NCI-H2196 (cell line): ENCODE measurements around the gene KRT14.
"Not testable (repeated sequence)": the region's sequence is repeated elsewhere in the genome, so short reads cannot be mapped to it uniquely, and the experiment has no call there.

Experiments used
- DNase-seq: peaks from one replicate; lab custom pipeline; 2025; ENCODE audit not compliant: unreplicated experiment; lab: John Stamatoyannopoulos, UW

The KRT14 gene

GRCh38 chr17:41548844-41549595 is 37.7 kb downstream of the KRT14 start:
- peak; percentile 76 for DNase-seq

GRCh38 chr17:41547921-41548843 is 38.5 kb downstream of the KRT14 start:
- peak; percentile 18 for DNase-seq

GRCh38 chr17:41547378-41547841 is 39.3 kb downstream of the KRT14 start:
- DNase-seq, result no peak

- no peak for DNase-seq
These were observed 39.9 kb downstream of the KRT14 start for GRCh38 chr17:41546819-41547218.

DNA sequence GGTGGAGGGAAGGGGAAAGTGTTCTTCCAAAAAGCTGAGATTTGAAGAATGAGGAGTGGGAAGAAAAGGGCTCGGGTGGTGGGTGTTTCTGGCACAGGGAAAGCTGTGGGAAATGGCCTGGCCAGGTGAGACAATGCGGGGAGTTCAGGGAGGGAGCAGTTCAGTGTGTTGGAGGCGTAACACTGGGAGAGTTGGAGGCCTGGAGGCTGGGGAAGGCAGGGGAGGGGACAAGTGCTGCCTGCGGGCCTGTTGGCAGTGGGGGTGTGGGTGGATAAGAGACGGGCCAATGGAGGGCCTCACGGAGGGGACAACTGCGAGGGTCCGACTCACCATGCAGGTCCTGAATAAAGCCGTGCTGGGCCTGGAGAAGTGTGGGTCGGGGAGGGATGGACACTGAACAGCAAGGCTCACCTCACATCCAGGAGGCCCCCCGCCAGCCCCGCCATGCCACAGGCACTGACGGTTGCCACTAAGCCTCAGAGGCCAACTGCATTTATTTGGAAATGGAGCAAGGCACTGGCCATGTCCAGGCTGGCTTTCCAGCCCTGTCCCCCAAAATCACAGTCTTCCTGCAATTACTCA is 40.8 kb downstream of the KRT14 start:
- no peak for DNase-seq

GRCh38 chr17:41544935-41545334 is 41.8 kb downstream of the KRT14 start:
- no peak for DNase-seq

GRCh38 chr17:41544491-41544892 is 42.2 kb downstream of the KRT14 start:
- no peak for DNase-seq

- not testable (repeated sequence) for DNase-seq
These were observed 43.9 kb downstream of the KRT14 start for GRCh38 chr17:41542786-41543185.

DNA sequence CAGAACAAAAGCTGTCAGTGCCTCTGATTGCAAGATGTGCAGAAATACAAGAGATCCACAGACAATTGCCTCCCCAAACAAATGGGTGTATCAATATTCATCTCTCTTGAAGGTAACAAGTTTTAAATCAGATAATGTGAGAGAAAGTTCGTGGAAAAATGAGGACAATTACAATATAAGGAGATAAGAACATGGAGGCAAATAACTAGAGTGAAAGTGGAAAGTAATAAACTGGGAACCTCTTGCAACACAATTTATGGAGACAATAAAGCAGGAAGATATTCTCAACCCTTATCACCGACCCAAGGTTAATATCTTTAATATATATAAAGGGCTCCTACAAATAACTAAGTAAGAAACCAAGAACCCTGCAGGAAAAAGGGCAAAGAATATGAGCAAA is 44.3 kb downstream of the KRT14 start:
- DNase-seq, result no peak

DNA sequence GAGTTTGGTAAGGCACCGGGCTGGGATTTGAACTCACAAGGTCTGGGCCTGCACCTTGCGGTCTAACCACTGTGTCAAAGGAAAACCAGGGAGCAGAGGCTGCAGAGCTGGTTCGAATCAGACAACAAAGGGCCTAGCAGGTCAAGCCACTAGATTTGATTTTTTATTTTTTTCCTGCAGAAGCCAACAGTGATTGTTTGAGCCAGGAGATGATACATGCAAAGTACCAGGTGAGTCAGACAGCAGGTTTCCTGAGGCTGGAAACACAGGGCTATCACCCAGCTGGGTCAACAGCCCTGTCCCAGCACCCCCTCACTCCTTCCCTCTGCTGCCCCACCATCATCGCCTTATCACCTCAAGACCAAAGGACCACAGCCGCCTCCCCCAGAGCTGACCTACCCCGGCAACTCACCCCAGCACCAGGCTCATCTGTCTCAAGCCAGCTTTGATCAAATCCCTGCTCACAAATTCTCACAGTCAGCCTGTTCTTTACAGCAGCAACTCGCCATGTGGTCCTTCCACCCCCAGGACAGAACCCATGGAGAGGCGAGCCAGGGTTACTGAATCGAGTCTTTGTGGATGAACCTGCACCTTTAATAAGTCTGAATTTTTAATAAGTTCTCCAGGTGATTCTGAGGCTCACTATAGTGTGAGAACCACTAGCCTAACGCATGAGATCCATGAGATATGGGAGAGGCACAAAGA is 45.6 kb downstream of the KRT14 start:
- DNase-seq, result no peak

DNA sequence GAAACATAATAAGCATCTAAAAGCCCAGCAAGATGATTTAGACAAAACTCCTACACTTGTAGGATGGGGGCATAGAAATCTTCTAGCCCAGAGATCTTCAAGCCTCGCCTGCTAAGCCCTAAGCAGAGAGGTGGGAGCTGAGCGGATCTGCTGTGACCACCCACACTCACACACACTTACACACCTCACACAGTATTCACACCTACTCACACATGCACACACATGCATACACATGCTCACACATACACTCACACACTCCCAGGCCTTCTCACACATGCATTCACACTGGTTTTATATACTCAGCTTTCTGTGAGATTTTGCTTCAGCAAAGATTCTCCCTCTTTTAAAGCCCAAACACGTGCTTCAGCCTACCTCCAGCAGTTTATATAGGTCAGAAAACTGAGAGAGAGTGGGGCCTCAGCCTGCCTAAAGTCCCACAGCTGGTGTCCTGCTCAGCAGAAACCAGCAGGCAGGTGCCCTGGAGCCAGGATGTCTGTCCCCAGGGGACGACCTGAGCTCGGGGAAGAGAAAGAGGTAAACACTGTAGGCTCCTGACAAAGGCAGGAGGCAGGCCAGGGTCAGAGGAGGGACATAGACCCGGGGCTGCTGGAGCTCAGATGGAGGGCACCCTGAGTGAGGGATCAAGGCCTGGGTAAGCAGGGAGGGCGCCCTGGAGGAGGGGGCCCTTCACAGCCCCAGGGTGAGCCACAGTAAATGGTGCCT is 46.6 kb downstream of the KRT14 start:
- no peak for DNase-seq

GRCh38 chr17:41539071-41539492 is 47.6 kb downstream of the KRT14 start:
- DNase-seq, result no peak

GRCh38 chr17:41538565-41538991 is 48.1 kb downstream of the KRT14 start:
- DNase-seq, result no peak

GRCh38 chr17:41537990-41538389 is 48.7 kb downstream of the KRT14 start:
- no peak for DNase-seq

- no peak for DNase-seq
These were observed 49.1 kb downstream of the KRT14 start for GRCh38 chr17:41537614-41537954.

GRCh38 chr17:41536741-41537613 is 49.7 kb downstream of the KRT14 start:
- no peak for DNase-seq

- no peak for DNase-seq
These were observed 50.8 kb downstream of the KRT14 start for GRCh38 chr17:41535764-41536481.

GRCh38 chr17:41534899-41535546 is 51.7 kb downstream of the KRT14 start:
- no peak for DNase-seq
